BLaER1 treated with 17β-estradiol and CSF1 and Interleukin-3, amounts not matched to agents 10 nM and 100 nM (cell line): ENCODE results near the gene HDHD5.

Experiments
- H3K27ac ChIP-seq, 11 experiments: shearing (Covaris generic); formaldehyde crosslinking; 2 replicates each; pipeline ENCODE4 v1.8.1; 2022
- H3K27me3 ChIP-seq, 11 experiments: shearing (Covaris generic); formaldehyde crosslinking; 2 replicates each; pipeline ENCODE4 v1.8.1; 2022
- H3K36me3 ChIP-seq, 11 experiments: shearing (Covaris generic); formaldehyde crosslinking; 2 replicates each; pipeline ENCODE4 v1.8.1; 2022
- H3K4me1 ChIP-seq, 10 experiments: shearing (Covaris generic); formaldehyde crosslinking; 2 replicates each; pipeline ENCODE4 v1.8.1; 2022
- H3K4me2 ChIP-seq, 11 experiments: shearing (Covaris generic); formaldehyde crosslinking; 2 replicates each; pipeline ENCODE4 v1.8.1; 2022
- H3K4me3 ChIP-seq, 10 experiments: shearing (Covaris generic); formaldehyde crosslinking; 2 replicates each; pipeline ENCODE4 v1.8.1; 2022
- H3K9ac ChIP-seq, 11 experiments: shearing (Covaris generic); formaldehyde crosslinking; 2 replicates each; pipeline ENCODE4 v1.8.1; 2022
- H3K9me3 ChIP-seq, 11 experiments: shearing (Covaris generic); formaldehyde crosslinking; replicated peaks in 1 of 11; 2 replicates each; pipeline ENCODE4 v1.8.1; 2022
- H4K20me1 ChIP-seq, 11 experiments: shearing (Covaris generic); formaldehyde crosslinking; 2 replicates each; pipeline ENCODE4 v1.8.1; 2022
- Cebpa-rat ChIP-seq, 11 experiments: shearing (Covaris generic); IDR thresholded peaks; 2 replicates each; pipeline ENCODE4 v1.8.1; 2022

The HDHD5 gene

GRCh38 chr22:17114898-17115235 lies 44.2 kb downstream of the HDHD5 start:
- no peak for TF ChIP-seq Cebpa-rat (IDR thresholded peaks at IDR 0.05)
- peaks cover 8 to 67% (median 48%) of the 10 kb centered on the region in 11 experiments for H3K36me3 ChIP-seq
- no peaks in the 10 kb centered on the region for H3K9me3 ChIP-seq
- H3K4me1 ChIP-seq = peaks cover 81 to 100% (median 100%) of the 10 kb centered on the region in 10 experiments
- peaks cover 2 to 63% (median 8%) of the 10 kb centered on the region in 11 experiments; a peak in 16 of 22 replicates for H4K20me1 ChIP-seq
- peak overlapping the region in 2 of 10 experiments; percentile 17 to 18; a peak in 1 of 20 replicates for H3K4me3 ChIP-seq
- H3K27ac ChIP-seq = peak overlapping the region; percentile 71 to 99 (median 89); a peak in 21 of 22 replicates
- peak overlapping the region in 8 of 11 experiments; percentile 53 to 92 (median 87); a peak in 15 of 22 replicates for H3K9ac ChIP-seq
- H3K27me3 ChIP-seq = no peaks in the 10 kb centered on the region
- H3K4me2 ChIP-seq = peak overlapping the region; percentile 88 to 100 (median 95)

- Histone ChIP-seq H4K20me1 (peaks cover 0 to 63% (median 2%) of the 10 kb centered on the region in 11 experiments; a peak in 11 of 22 replicates), H3K27ac (peak overlapping the region; percentile 71 to 99 (median 89); a peak in 20 of 22 replicates), H3K36me3 (peaks cover 14 to 67% (median 48%) of the 10 kb centered on the region in 11 experiments), H3K4me3 (peak overlapping the region in 2 of 10 experiments; percentile 17 to 18; a peak in 1 of 20 replicates), H3K4me2 (peak overlapping the region; percentile 88 to 100 (median 95)), H3K27me3 (no peaks in the 10 kb centered on the region), H3K9me3 (no peaks in the 10 kb centered on the region), H3K9ac (peak overlapping the region in 10 of 11 experiments; percentile 36 to 92 (median 84); a peak in 16 of 22 replicates), H3K4me1 (peaks cover 76 to 100% (median 100%) of the 10 kb centered on the region in 10 experiments)
- no peak for TF ChIP-seq Cebpa-rat (IDR thresholded peaks at IDR 0.05)
Observed at GRCh38 chr22:17114173-17114897, 44.7 kb downstream of the HDHD5 start.

- H3K9me3 ChIP-seq = no peaks in the 10 kb centered on the region
- H3K4me1 ChIP-seq = peaks cover 68 to 100% (median 100%) of the 10 kb centered on the region in 10 experiments
- H3K9ac ChIP-seq = peak overlapping the region in 9 of 11 experiments; percentile 32 to 92 (median 81); a peak in 13 of 22 replicates
- peaks cover 21 to 67% (median 55%) of the 10 kb centered on the region in 11 experiments for H3K36me3 ChIP-seq
- H3K4me3 ChIP-seq = peak overlapping the region in 2 of 10 experiments; percentile 11 to 17; a peak in 1 of 20 replicates
- H3K27me3 ChIP-seq = no peaks in the 10 kb centered on the region
- no peak for TF ChIP-seq Cebpa-rat (IDR thresholded peaks at IDR 0.05)
- peak overlapping the region in 10 of 11 experiments; percentile 48 to 99 (median 89); a peak in 21 of 22 replicates for H3K27ac ChIP-seq
- peaks cover 0 to 60% (median 0%) of the 10 kb centered on the region in 11 experiments; a peak in 6 of 22 replicates for H4K20me1 ChIP-seq
- H3K4me2 ChIP-seq = peak overlapping the region; percentile 88 to 100 (median 95)
Observed at GRCh38 chr22:17113600-17113999, 45.5 kb downstream of the HDHD5 start.

- H3K9ac ChIP-seq = peak overlapping the region in 8 of 11 experiments; percentile 5 to 92 (median 55); a peak in 9 of 22 replicates
- H3K36me3 ChIP-seq = peaks cover 31 to 76% (median 65%) of the 10 kb centered on the region in 11 experiments
- no peaks in the 10 kb centered on the region for H3K9me3 ChIP-seq
- peaks cover 0 to 53% (median 0%) of the 10 kb centered on the region in 11 experiments; a peak in 4 of 22 replicates for H4K20me1 ChIP-seq
- peak overlapping the region; percentile 21 to 100 (median 95) for H3K4me2 ChIP-seq
- no peak for TF ChIP-seq Cebpa-rat (IDR thresholded peaks at IDR 0.05)
- no peak overlapping the region for H3K4me3 ChIP-seq
- peak overlapping the region in 10 of 11 experiments; percentile 48 to 99 (median 89); a peak in 16 of 22 replicates for H3K27ac ChIP-seq
- H3K4me1 ChIP-seq = peaks cover 63 to 100% (median 100%) of the 10 kb centered on the region in 10 experiments
- no peaks in the 10 kb centered on the region for H3K27me3 ChIP-seq
Observed at GRCh38 chr22:17112491-17113042, 46.5 kb downstream of the HDHD5 start.

GRCh38 chr22:17110791-17111550 lies 48.1 kb downstream of the HDHD5 start:
- H3K4me2 ChIP-seq = peak overlapping the region in 9 of 11 experiments; percentile 90 to 100 (median 96); a peak in 16 of 22 replicates
- peak overlapping the region in 1 of 10 experiments; percentile 61; a peak in 1 of 20 replicates for H3K4me3 ChIP-seq
- H3K27me3 ChIP-seq = no peaks in the 10 kb centered on the region
- peaks cover 63 to 100% (median 100%) of the 10 kb centered on the region in 10 experiments for H3K4me1 ChIP-seq
- H3K36me3 ChIP-seq = peaks cover 41 to 87% (median 76%) of the 10 kb centered on the region in 11 experiments
- peak overlapping the region; percentile 30 to 99 (median 93); a peak in 20 of 22 replicates for H3K27ac ChIP-seq
- H4K20me1 ChIP-seq = peaks cover 0 to 53% (median 0%) of the 10 kb centered on the region in 11 experiments; a peak in 3 of 22 replicates
- no peaks in the 10 kb centered on the region for H3K9me3 ChIP-seq
- no peak for TF ChIP-seq Cebpa-rat (IDR thresholded peaks at IDR 0.05)
- peak overlapping the region in 7 of 11 experiments; percentile 16 to 92 (median 81); a peak in 11 of 22 replicates for H3K9ac ChIP-seq

GRCh38 chr22:17109976-17110375 lies 49.1 kb downstream of the HDHD5 start:
- H3K27me3 ChIP-seq = no peaks in the 10 kb centered on the region
- H3K4me1 ChIP-seq = peaks cover 63 to 100% (median 100%) of the 10 kb centered on the region in 10 experiments
- peak overlapping the region in 8 of 11 experiments; percentile 86 to 100 (median 94); a peak in 16 of 22 replicates for H3K4me2 ChIP-seq
- TF ChIP-seq Cebpa-rat (IDR thresholded peaks at IDR 0.05) = no peak
- H4K20me1 ChIP-seq = peaks cover 0 to 53% (median 0%) of the 10 kb centered on the region in 11 experiments; a peak in 3 of 22 replicates
- H3K9me3 ChIP-seq = no peaks in the 10 kb centered on the region
- H3K36me3 ChIP-seq = peaks cover 50 to 96% (median 86%) of the 10 kb centered on the region in 11 experiments
- peak overlapping the region in 10 of 11 experiments; percentile 87 to 99 (median 94); a peak in 20 of 22 replicates for H3K27ac ChIP-seq
- H3K4me3 ChIP-seq = peak overlapping the region in 2 of 10 experiments; percentile 1 to 61; a peak in 2 of 20 replicates
- peak overlapping the region in 5 of 11 experiments; percentile 72 to 85 (median 84); a peak in 8 of 22 replicates for H3K9ac ChIP-seq

- Histone ChIP-seq H3K4me2 (peak overlapping the region in 9 of 11 experiments; percentile 26 to 100 (median 94); a peak in 17 of 22 replicates), H4K20me1 (peaks cover 0 to 52% (median 0%) of the 10 kb centered on the region in 11 experiments; a peak in 4 of 22 replicates), H3K4me3 (peak overlapping the region in 3 of 10 experiments; percentile 1 to 61 (median 31); a peak in 3 of 20 replicates), H3K9ac (peak overlapping the region; percentile 16 to 85 (median 80); a peak in 18 of 22 replicates), H3K27ac (peak overlapping the region; percentile 87 to 99 (median 93); a peak in 21 of 22 replicates), H3K4me1 (peaks cover 56 to 100% (median 100%) of the 10 kb centered on the region in 10 experiments), H3K9me3 (no peaks in the 10 kb centered on the region), H3K36me3 (peaks cover 57 to 98% (median 92%) of the 10 kb centered on the region in 11 experiments), H3K27me3 (no peaks in the 10 kb centered on the region)
- no peak for TF ChIP-seq Cebpa-rat (IDR thresholded peaks at IDR 0.05)
Observed at GRCh38 chr22:17109113-17109865, 49.8 kb downstream of the HDHD5 start.
